IPS DF 6.9 (cell line): ENCODE data around the gene CEP57.

Source experiments
- DNase-seq: peaks from one replicate; pipeline ENCODE4 v3.0.0-alpha.2; 2013; ENCODE audit warnings: low read depth, low spot score
- H3K27ac ChIP-seq: one replicate; pipeline ENCODE4 v1.5.1; 2013; ENCODE audit warnings: low read length, control low read depth
- H3K27me3 ChIP-seq: 2 replicates; pipeline ENCODE4 v1.6.1; 2013; ENCODE audit warnings: mild to moderate bottlenecking, low read length; ENCODE audit not compliant: control insufficient read depth, insufficient read depth
- H3K36me3 ChIP-seq: 2 replicates; pipeline ENCODE4 v1.6.1; 2013; ENCODE audit warnings: low read length; ENCODE audit not compliant: control insufficient read depth, insufficient read depth
- H3K4me1 ChIP-seq: 2 replicates; pipeline ENCODE4 v1.6.1; 2013; ENCODE audit warnings: low read length; ENCODE audit not compliant: control insufficient read depth, insufficient read depth
- H3K4me3 ChIP-seq: 2 replicates; pipeline ENCODE4 v1.5.1; 2013; ENCODE audit warnings: mild to moderate bottlenecking, low read length
- H3K9me3 ChIP-seq: 2 replicates; pipeline ENCODE4 v1.6.1; 2013; ENCODE audit warnings: low read length, inconsistent platforms; ENCODE audit not compliant: control insufficient read depth, insufficient read depth
- WGBS: extraction: QIAGEN DNeasy Blood & Tissue Kit; methylation state at CpG from one replicate; pipeline ENCODE4 v1.1.7; 2013; ENCODE audit warnings: mixed read lengths, missing lambda C conversion rate; ENCODE audit not compliant: insufficient read length, insufficient coverage; 5-methylcytosine and 5-hydroxymethylcytosine counted together

The CEP57 gene

GRCh38 chr11:95827696-95828095 is 37.4 kb downstream of the CEP57 start:
- H3K27ac ChIP-seq = no peak overlapping the region
- no peaks in the 10 kb centered on the region for H3K9me3 ChIP-seq
- no peaks in the 10 kb centered on the region for H3K4me1 ChIP-seq
- no peak for DNase-seq
- H3K27me3 ChIP-seq = no peaks in the 10 kb centered on the region
- H3K4me3 ChIP-seq = no peak overlapping the region
- peaks cover 2% of the 10 kb centered on the region; the same call in 1 of the 2 replicates for H3K36me3 ChIP-seq
- WGBS = no CpG with 5 or more reads among the region's 4 CpGs

DNA sequence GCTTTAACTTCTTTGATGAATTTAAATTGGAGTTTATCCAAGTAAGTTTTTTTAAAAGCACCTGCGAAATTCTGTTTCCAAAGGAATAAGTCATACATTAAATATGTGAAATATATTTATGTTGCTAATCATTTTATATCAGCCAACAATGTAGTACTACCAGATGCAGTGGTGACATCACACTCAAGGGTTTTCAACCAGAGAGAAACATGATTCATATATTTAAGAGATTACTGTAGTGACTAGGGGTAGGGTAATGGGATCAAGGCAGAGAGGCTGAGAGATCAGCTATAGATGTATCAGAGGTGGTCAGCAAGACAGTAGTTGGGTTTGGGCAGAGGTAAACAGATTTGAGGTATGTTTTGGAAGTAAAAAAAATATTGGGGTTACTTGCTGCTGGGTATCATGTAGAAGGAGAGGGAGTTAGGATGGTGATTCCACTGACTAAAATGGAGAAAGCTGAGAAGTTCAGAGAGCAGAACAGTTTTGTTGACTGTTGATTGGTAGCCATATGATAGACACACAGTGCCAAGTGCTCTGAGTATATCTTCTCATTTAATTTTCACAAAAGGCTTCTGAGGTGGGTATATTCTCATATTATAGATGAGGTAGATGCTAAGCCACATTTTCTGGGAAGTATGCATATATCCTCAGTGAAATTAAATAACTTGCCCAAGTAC is 39.4 kb downstream of the CEP57 start:
- Histone ChIP-seq H3K4me1 (no peaks in the 10 kb centered on the region), H3K4me3 (no peak overlapping the region), H3K9me3 (no peaks in the 10 kb centered on the region), H3K27me3 (no peaks in the 10 kb centered on the region), H3K36me3 (peaks cover 10% of the 10 kb centered on the region; the same call in 1 of the 2 replicates), H3K27ac (no peak overlapping the region)
- no peak for DNase-seq
- WGBS = no CpG with 5 or more reads among the region's 1 CpG

DNA sequence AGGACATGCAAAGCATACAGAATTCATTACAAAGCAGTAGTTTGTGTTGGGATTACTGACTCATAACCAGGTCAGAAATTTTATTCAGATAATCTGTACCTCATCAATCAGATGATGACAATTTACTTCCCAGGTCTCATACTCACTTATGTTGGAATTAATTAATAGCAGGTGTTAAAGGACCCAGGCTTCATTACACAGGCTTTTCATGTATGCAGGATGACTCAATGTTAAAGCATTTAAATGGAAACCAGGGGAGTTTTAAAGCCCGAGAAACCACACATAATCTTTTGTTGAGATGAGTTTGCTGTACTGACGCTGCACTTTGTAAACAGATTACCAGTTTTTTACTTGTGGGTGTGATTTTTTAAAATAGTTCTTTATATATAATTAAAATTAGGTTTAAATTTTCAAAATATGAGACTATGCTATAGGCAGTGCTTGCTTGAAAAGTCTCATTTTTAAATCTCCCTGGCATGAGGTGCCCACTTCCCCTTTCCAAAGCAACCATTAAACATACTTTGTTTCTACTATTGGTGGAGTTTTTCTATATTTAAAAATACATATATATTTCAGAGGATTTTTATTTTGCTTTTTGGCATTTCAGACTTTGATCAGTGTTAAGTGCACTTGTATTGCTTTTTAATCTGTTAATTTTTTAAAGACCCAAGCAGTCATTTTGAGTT is 41.0 kb downstream of the CEP57 start:
- Histone ChIP-seq H3K27me3 (no peaks in the 10 kb centered on the region), H3K27ac (no peak overlapping the region), H3K9me3 (no peaks in the 10 kb centered on the region), H3K4me3 (no peak overlapping the region), H3K36me3 (peaks cover 10% of the 10 kb centered on the region; the same call in 1 of the 2 replicates), H3K4me1 (no peaks in the 10 kb centered on the region)
- no CpG with 5 or more reads among the region's 2 CpGs for WGBS
- DNase-seq = no peak

- WGBS = no CpG with 5 or more reads among the region's 3 CpGs
- no peaks in the 10 kb centered on the region for H3K27me3 ChIP-seq
- H3K9me3 ChIP-seq = no peaks in the 10 kb centered on the region
- H3K27ac ChIP-seq = no peak overlapping the region
- H3K4me1 ChIP-seq = no peaks in the 10 kb centered on the region
- DNase-seq = no peak
- peaks cover 10% of the 10 kb centered on the region; the same call in 1 of the 2 replicates for H3K36me3 ChIP-seq
- H3K4me3 ChIP-seq = no peak overlapping the region
Measured at GRCh38 chr11:95832763-95833162, 42.5 kb downstream of the CEP57 start.

DNA sequence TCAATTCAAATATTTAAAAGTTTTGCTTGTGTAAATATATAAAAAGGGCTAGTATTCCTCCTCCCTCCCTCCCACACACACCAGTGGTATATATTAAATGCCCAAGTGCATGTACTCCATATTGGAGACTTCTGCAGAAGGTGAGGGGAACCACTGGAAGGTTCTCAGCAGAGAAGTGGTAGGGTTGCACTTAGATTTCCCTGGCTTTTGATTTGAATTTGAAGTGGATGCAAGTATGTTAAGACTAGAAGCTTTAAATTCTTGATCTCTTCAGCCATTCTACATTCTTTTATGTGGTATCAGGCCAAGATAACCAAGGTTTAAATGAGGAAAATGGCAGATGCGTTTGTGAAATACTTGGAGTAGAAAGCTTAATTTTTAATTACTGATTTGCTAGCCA is 43.1 kb downstream of the CEP57 start:
- H3K36me3 ChIP-seq = peaks cover 10% of the 10 kb centered on the region; the same call in 1 of the 2 replicates
- no CpG with 5 or more reads among the region's 1 CpG for WGBS
- no peaks in the 10 kb centered on the region for H3K4me1 ChIP-seq
- no peak overlapping the region for H3K4me3 ChIP-seq
- H3K27me3 ChIP-seq = no peaks in the 10 kb centered on the region
- no peaks in the 10 kb centered on the region for H3K9me3 ChIP-seq
- H3K27ac ChIP-seq = no peak overlapping the region
- DNase-seq = no peak

DNA sequence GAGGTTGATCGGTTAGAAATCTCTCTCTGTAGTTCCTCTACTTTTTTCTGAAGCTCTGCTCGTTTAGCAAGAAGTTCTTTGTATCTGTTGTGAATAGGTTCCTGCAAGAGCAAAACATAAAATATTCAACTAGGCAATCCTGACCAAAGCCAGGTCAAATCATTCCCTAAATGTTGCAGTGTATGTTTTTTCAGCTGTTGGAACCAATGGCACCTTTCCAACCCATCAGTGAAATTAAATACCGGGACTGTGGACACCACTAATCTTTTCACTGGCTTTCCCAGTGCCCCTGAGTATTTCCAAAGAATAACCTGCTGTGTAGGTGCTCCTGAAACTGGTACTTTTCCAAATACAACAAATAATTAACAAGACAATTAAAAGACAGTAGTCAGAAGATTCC is 45.1 kb downstream of the CEP57 start:
- H3K4me3 ChIP-seq = no peak overlapping the region
- peaks cover 8% of the 10 kb centered on the region; the same call in 1 of the 2 replicates for H3K36me3 ChIP-seq
- DNase-seq = no peak
- H3K9me3 ChIP-seq = no peaks in the 10 kb centered on the region
- no peaks in the 10 kb centered on the region for H3K4me1 ChIP-seq
- H3K27me3 ChIP-seq = no peaks in the 10 kb centered on the region
- H3K27ac ChIP-seq = no peak overlapping the region
- WGBS = no CpG with 5 or more reads among the region's 3 CpGs

DNA sequence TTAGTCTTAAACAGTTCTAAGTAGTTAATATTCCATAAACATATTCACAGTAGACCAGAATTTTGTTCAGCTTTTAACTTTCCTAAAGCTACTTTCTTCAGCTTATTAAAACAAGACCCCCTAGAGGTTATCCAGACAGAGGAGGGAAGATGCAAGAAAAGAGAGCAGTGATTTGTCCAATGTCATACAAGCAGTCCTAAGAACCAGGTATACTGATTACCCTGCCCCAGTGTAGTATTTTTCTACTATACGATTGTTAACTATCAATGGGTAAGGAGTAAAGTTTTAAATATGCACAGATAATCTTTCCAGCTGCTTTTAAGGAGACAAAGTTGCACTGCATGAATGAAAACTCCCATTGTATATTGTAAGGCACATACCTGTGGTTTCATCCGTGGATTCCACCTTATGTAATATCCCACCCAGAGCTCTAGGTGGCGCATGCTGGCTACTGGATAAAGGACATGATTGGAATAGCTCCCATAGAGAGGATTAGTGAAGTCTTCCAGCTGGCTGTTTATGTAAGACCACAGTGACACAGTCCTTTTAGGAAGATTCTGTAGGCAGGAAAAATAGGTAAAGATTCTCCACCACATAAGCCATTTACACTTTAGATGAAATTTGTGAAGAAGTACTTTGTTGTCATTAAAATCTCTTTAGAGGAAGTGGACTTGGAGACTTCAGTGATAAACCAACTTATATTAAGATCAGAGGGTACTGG is 45.6 kb downstream of the CEP57 start:
- Histone ChIP-seq H3K4me1 (no peaks in the 10 kb centered on the region), H3K9me3 (no peaks in the 10 kb centered on the region), H3K27me3 (no peaks in the 10 kb centered on the region), H3K27ac (no peak overlapping the region), H3K36me3 (peaks cover 8% of the 10 kb centered on the region; the same call in 1 of the 2 replicates), H3K4me3 (no peak overlapping the region)
- peak; percentile 43 for DNase-seq
- no CpG with 5 or more reads among the region's 3 CpGs for WGBS

- H3K27me3 ChIP-seq = no peaks in the 10 kb centered on the region
- WGBS = no CpG with 5 or more reads among the region's 1 CpG
- no peak overlapping the region for H3K4me3 ChIP-seq
- no peak overlapping the region for H3K27ac ChIP-seq
- no peak for DNase-seq
- no peaks in the 10 kb centered on the region for H3K9me3 ChIP-seq
- no peaks in the 10 kb centered on the region for H3K4me1 ChIP-seq
- H3K36me3 ChIP-seq = no peaks in the 10 kb centered on the region; the same call in 1 of the 2 replicates
Measured at GRCh38 chr11:95845167-95845566, 54.9 kb downstream of the CEP57 start.

DNA sequence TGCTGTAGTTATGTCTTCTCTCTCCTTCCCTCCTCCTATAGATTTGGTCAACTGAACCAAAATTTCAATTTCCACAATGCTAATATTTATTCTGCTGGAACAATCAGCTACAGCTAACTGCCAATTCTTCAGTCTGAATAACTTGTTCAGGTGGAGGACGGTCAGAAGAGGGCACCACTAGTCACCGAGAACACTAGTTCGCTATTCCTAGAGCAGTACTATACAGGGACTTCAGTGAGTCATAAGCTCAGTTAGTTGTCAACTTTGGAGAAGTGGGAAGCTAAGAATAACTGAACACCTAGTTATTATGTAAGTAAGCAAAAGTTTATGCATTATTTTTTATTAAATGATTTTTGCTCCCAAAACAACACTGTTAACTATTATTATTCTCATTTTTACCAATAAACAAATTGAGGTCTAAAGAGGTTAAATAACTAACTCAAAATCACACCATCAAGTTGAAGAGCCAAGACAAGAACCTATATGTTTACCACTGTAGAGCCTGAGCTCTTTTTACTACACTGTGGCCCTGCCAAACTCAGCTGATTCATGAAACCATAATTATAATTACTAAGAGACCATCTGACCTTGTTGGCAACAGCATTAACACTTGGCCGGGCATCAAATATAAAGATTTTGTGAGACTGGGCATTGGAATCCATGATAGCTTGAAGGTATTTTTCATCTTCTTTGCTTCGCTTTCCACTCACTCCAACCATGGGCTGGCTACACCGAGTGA is 59.0 kb downstream of the CEP57 start:
- Histone ChIP-seq H3K4me3 (no peak overlapping the region), H3K27ac (no peak overlapping the region), H3K27me3 (no peaks in the 10 kb centered on the region), H3K4me1 (no peaks in the 10 kb centered on the region), H3K9me3 (no peaks in the 10 kb centered on the region), H3K36me3 (no peaks in the 10 kb centered on the region; the same call in 1 of the 2 replicates)
- peak; percentile 18 for DNase-seq
- WGBS = no CpG with 5 or more reads among the region's 6 CpGs

- DNase-seq = no peak
- H3K4me1 ChIP-seq = no peaks in the 10 kb centered on the region
- H3K9me3 ChIP-seq = no peaks in the 10 kb centered on the region
- no peak overlapping the region for H3K4me3 ChIP-seq
- H3K27ac ChIP-seq = no peak overlapping the region
- no peaks in the 10 kb centered on the region for H3K27me3 ChIP-seq
- no peaks in the 10 kb centered on the region; the same call in 1 of the 2 replicates for H3K36me3 ChIP-seq
Measured at GRCh38 chr11:95850137-95850536, 59.8 kb downstream of the CEP57 start.
